GM23338 (cell line): ENCODE results near the gene KCNA2.

ENCODE experiments used
- CREB1 ChIP-seq: fragments of 250-450 bp; sonication (Bioruptor Pico); IDR thresholded peaks from 2 replicates; pipeline ENCODE4 v1.5.0; 2020; ENCODE audit warnings: low read depth, mild to moderate bottlenecking, moderate library complexity
- EZH2 ChIP-seq: fragments of 200-600 bp; sonication (generic); IDR thresholded peaks from one replicate; pipeline ENCODE4 v1.8.0; 2017; ENCODE audit warnings: antibody characterized with exemption, mild to moderate bottlenecking, low read depth; ENCODE audit not compliant: unreplicated experiment
- EZH2phosphoT487 ChIP-seq: fragments of 200-600 bp; sonication (generic); IDR thresholded peaks from one replicate; pipeline ENCODE4 v1.8.1; 2018; ENCODE audit warnings: antibody characterized with exemption; ENCODE audit not compliant: unreplicated experiment
- JUNB ChIP-seq: IDR thresholded peaks from one replicate; pipeline ENCODE4 v1.6.1; 2016; ENCODE audit warnings: antibody characterized with exemption; ENCODE audit not compliant: unreplicated experiment
- ZNF462 ChIP-seq: fragments of 250-450 bp; sonication (Bioruptor Pico); IDR thresholded peaks from 2 replicates; pipeline ENCODE4 v1.5.0; 2020; ENCODE audit warnings: mild to moderate bottlenecking, moderate library complexity
- TF ChIP-seq, protein P1 (sequence below), 2 experiments: fragments of 200-600 bp in 1 of 2; sonication (generic) in 1 of 2; conservative IDR thresholded peaks; 2 replicates each; pipeline versions ENCODE4 v1.5.1 to v1.6.1; 2016 to 2017; ENCODE audit warnings: antibody characterized with exemption in 2 of 2, low read depth in 2 of 2, mild to moderate bottlenecking in 2 of 2, moderate library complexity in 1 of 2

- TF ChIP-seq EZH2 (no peak), EZH2phosphoT487 (no peak), CREB1 (CRISPR knock-in tag) (no peak), ZNF462 (CRISPR knock-in tag) (no peak), JUNB (no peak)
- TF ChIP-seq, protein P1, sequence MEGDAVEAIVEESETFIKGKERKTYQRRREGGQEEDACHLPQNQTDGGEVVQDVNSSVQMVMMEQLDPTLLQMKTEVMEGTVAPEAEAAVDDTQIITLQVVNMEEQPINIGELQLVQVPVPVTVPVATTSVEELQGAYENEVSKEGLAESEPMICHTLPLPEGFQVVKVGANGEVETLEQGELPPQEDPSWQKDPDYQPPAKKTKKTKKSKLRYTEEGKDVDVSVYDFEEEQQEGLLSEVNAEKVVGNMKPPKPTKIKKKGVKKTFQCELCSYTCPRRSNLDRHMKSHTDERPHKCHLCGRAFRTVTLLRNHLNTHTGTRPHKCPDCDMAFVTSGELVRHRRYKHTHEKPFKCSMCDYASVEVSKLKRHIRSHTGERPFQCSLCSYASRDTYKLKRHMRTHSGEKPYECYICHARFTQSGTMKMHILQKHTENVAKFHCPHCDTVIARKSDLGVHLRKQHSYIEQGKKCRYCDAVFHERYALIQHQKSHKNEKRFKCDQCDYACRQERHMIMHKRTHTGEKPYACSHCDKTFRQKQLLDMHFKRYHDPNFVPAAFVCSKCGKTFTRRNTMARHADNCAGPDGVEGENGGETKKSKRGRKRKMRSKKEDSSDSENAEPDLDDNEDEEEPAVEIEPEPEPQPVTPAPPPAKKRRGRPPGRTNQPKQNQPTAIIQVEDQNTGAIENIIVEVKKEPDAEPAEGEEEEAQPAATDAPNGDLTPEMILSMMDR (conservative IDR thresholded peaks at IDR 0.05; ENCODE audit: low read depth in 2 of 2), result no peak
Measured at GRCh38 chr1:110572751-110573150, 33.4 kb downstream of the KCNA2 start.
